GM12874 (cell line): ENCODE measurements around the gene RPLP1.

ENCODE experiments used
- CTCF ChIP-seq: IDR thresholded peaks from 2 replicates; pipeline ENCODE4 v1.5.1; 2011; ENCODE audit warnings: low read depth, mild to moderate bottlenecking, control low read depth, low read length, moderate library complexity; ENCODE audit not compliant: insufficient read depth

Gene RPLP1

GRCh38 chr15:69463182-69463756, 10.7 kb downstream of the RPLP1 start:
- TF ChIP-seq CTCF: no peak

GRCh38 chr15:69465253-69465652, 12.6 kb downstream of the RPLP1 start:
- TF ChIP-seq CTCF: no peak

GRCh38 chr15:69466733-69467132, 14.1 kb downstream of the RPLP1 start:
- no peak for TF ChIP-seq CTCF

GRCh38 chr15:69467636-69468035, 15.0 kb downstream of the RPLP1 start:
- TF ChIP-seq CTCF: no peak

- TF ChIP-seq CTCF: no peak
These were observed 15.9 kb downstream of the RPLP1 start for GRCh38 chr15:69468241-69469121.

- TF ChIP-seq CTCF: no peak
These were observed 17.0 kb downstream of the RPLP1 start for GRCh38 chr15:69469467-69470201.

- TF ChIP-seq CTCF: no peak
These were observed 19.4 kb downstream of the RPLP1 start for GRCh38 chr15:69472046-69472445.
